ENCODE results near the gene C5orf46. TPM values are rescaled to one million over a fixed set of nuclear protein-coding genes. Genes with fewer than 3 reads are reported as not detected.

C5orf46 gene
- total and polyA plus RNA-seq, 9 of the 15 experiments (the other 6 are each of a cell fraction or from before 2014, with no cell fraction given), result not detected

DNA sequence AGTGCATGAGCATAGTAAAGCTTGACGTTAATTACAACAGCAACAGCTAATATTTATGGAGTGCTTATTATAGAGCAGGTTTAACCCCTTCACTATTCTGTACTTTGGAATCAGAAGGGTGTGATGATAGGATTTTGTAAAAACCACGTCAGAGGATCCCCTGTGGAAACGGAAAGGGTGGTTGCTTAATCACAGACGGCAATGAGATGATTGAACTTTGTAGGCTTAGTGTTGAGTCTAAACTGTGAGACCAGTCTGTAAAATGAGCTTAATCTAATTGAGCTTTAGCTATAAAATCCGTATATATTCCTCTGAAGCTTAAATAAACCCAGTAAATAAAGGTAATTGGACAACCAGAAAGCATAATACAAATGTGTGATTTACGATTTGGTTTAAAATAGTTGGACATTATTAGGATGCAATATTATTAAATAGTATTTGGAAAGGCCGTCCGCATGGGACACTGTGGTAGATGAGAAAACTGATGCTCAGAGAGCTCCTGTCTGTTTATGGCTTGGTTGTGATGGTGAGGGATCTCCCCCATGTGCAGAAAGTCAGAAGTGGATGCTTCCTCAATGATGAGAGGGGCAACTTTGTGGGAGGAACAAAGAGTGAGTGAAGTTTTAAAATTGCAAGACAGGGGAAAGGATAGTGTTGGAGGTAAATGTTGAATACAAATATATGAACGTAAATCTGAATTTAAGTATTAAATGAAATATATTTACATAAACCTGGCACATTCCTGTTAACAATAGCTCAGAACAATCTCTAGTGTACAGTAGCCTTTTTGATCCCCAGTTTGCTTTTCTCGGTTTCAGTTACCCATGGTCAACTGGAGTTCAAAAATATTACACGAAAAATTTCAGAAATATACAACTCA lies 51.2 kb downstream of the C5orf46 start:
- no peak for DNase-seq (ENCODE audit: extremely low read depth in 1 of 4, low spot score in 3 of 4)
- CTCF ChIA-PET (ENCODE audit: low intra/inter-chr PET ratio), result no interaction called here
- TF ChIP-seq RBM15 (IDR thresholded peaks at IDR 0.05; ENCODE audit: insufficient read depth, low read length), result no peak
- TF ChIP-seq RNF2 (IDR thresholded peaks at IDR 0.05), result no peak
- TF ChIP-seq ZHX1 (conservative IDR thresholded peaks at IDR 0.05; ENCODE audit: low read length), result no peak
- no peak for TF ChIP-seq ZBTB40 (IDR thresholded peaks at IDR 0.05)
- TF ChIP-seq ZBTB40 (CRISPR knock-in tag; IDR thresholded peaks at IDR 0.05), result no peak
- no peak for TF ChIP-seq ZNF449 (CRISPR knock-in tag; IDR thresholded peaks at IDR 0.05)
- no peak for TF ChIP-seq ZNF764 (CRISPR knock-in tag; IDR thresholded peaks at IDR 0.05; ENCODE audit: low read depth)
- no peak for TF ChIP-seq U2AF2 (optimal IDR thresholded peaks at IDR 0.05; ENCODE audit: low read depth, low read length)

More for the DNA sequence above, 51.2 kb downstream of the C5orf46 start:
- Histone ChIP-seq H3K4me1 (replicated peaks in 1 of 2; ENCODE audit: control insufficient read depth in 2 of 2, insufficient read depth in 2 of 2, low read length in 2 of 2) (no peaks in the 10 kb centered on the region), H3K4me3 (no peak overlapping the region), H3K9me1 (ENCODE audit: control insufficient read depth, insufficient read depth, low read length) (no peaks in the 10 kb centered on the region), H3K9me3 (replicated peaks; ENCODE audit: control insufficient read depth, insufficient read depth, low read depth, low read length) (no peaks in the 10 kb centered on the region), H4K20me1 (replicated peaks; ENCODE audit: control insufficient read depth, insufficient read depth, low read length) (no peaks in the 10 kb centered on the region), H3K27ac (ENCODE audit: extremely low read depth, low read depth, low read length) (no peak overlapping the region), H3K36me3 (ENCODE audit: control insufficient read depth, insufficient read depth, low read length) (no peaks in the 10 kb centered on the region), H3K27me3 (ENCODE audit: control insufficient read depth in 2 of 2, insufficient read depth in 2 of 2, low read length in 2 of 2) (no peaks in the 10 kb centered on the region), H3K79me2 (ENCODE audit: control insufficient read depth, insufficient read depth, low read length) (no peaks in the 10 kb centered on the region), H3K9ac (ENCODE audit: insufficient read depth in 1 of 2, low read depth in 2 of 2, low read length in 2 of 2) (no peak overlapping the region), H2AFZ (ENCODE audit: low read depth, low read length) (no peak overlapping the region), H3K4me2 (ENCODE audit: insufficient read depth, low read length) (no peak overlapping the region)
- no peak for ATAC-seq
- WGBS (ENCODE audit: insufficient coverage, low coverage, missing lambda C conversion rate), result 0% methylated on average over 11 of the region's 11 CpGs
- in situ Hi-C loops (cut with MboI), result no loop called here
- intact Hi-C loops (cut with micrococcal nuclease), result loop anchor here (10.0 kb wide), 1 partner anchor 590 kb away; no protein-coding TSS in a partner anchor
- POLR2A ChIA-PET, result interaction anchor here (0.6 kb wide), 1 partner anchor 8 kb away, joined by 3 read pairs; no protein-coding TSS in a partner anchor
- BruUV-seq (replicated peaks), result no TSS peak
- FAIRE-seq, result no peak
